Erythroblast (primary cell): Measurements from ENCODE around the gene ERICH3.

ENCODE experiments used
- DNase-seq, 2 experiments: peaks; one replicate each; lab custom pipeline; 2025; lab: John Stamatoyannopoulos, UW
- GATA1 ChIP-seq: IDR thresholded peaks from 2 replicates; pipeline ENCODE4 v1.6.1; 2011; ENCODE audit warnings: low read depth, mild to moderate bottlenecking, control low read depth, low read length, moderate library complexity
- POLR2A ChIP-seq: IDR thresholded peaks from 2 replicates; pipeline ENCODE4 v1.6.1; 2011; ENCODE audit warnings: mild to moderate bottlenecking, low read length

ERICH3 gene

DNA sequence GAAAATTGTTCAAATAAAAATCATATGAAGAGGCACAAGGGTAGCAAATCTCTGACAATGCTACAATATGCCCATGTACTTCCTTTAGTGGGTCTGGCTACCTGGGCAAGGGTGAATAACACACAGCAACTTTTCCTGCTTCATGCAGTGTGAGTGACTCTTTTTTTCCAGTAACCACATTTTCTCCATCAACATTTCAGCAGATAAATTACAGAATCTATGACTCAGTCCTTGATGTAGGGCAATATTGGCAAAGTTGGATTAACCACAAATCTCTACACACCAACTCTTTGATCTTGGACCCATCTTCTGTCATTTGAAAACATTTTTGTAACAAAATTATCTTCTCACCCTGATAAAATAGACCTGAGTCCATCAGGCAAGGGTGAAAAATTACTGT is 31.7 kb downstream of the ERICH3 start:
- DNase-seq, result no peak
- no peak for TF ChIP-seq POLR2A
- TF ChIP-seq GATA1, result no peak

GRCh38 chr1:74641161-74641560 is 32.4 kb downstream of the ERICH3 start:
- no peak for DNase-seq
- TF ChIP-seq GATA1, result no peak
- no peak for TF ChIP-seq POLR2A

DNA sequence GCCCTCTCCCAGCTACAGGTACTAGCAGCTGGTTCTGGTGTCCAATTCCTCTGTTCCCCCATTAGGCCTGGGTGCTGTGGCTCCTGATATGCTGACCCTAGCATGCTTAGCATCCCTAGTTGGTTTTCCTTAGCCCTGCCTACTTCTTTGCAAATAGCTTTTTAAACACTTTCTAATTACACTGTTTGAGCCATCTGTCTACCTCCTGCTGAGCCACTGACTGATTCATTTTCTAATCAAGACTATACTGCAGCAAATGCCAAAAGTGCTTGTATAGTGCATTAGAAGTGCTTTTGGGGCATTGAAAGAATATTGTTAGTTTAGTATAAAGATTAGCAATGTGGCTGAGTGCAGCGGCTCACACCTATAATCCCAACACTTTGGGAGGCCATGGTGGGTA is 36.3 kb downstream of the ERICH3 start:
- TF ChIP-seq POLR2A, result no peak
- DNase-seq, result no peak

GRCh38 chr1:74629283-74629682 is 44.3 kb downstream of the ERICH3 start:
- TF ChIP-seq POLR2A (no peak), GATA1 (no peak)
- no peak for DNase-seq

GRCh38 chr1:74623716-74624115 is 49.9 kb downstream of the ERICH3 start:
- DNase-seq, result no peak
- TF ChIP-seq POLR2A (no peak), GATA1 (no peak)

GRCh38 chr1:74620242-74620641 is 53.4 kb downstream of the ERICH3 start:
- TF ChIP-seq POLR2A (no peak), GATA1 (no peak)
- DNase-seq, result no peak

DNA sequence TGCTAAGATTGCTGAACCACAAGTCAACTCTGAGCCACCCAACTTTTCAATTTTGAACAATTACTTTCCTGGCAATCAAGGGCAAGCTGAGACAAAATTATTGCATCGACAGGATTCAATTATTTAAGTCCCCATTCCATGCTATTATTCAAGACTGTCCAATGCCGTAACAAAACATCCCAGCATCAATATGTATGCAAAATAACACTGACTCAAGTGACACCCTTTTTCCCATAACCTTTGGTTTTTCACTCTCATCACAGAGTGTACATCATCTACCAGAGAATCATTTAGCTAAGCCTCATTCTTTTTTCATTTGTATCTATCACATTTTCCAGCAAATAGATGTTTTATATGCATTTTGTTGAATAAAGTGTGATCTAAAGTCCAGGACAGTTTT is 54.6 kb downstream of the ERICH3 start:
- TF ChIP-seq GATA1, result no peak
- TF ChIP-seq POLR2A, result no peak
- no peak for DNase-seq

DNA sequence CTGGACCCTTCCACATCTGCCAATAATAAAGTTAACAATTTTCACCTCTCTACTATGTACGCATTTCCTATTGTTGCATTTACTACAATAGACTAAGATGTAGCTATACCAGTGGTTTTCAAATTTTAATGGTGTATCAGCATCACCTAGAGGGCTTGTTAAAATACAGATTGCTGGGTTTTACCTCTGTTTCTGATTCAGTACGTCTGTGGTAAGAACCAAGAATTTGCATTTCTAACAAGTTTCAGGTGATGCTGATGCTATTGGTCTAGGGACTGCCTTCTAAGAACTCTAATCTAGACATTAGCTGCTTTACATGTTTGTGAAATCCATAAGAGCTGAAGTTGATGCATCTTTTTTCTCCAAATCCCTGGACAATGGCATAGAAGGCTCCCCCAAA is 59.7 kb downstream of the ERICH3 start:
- TF ChIP-seq POLR2A (no peak), GATA1 (no peak)

DNA sequence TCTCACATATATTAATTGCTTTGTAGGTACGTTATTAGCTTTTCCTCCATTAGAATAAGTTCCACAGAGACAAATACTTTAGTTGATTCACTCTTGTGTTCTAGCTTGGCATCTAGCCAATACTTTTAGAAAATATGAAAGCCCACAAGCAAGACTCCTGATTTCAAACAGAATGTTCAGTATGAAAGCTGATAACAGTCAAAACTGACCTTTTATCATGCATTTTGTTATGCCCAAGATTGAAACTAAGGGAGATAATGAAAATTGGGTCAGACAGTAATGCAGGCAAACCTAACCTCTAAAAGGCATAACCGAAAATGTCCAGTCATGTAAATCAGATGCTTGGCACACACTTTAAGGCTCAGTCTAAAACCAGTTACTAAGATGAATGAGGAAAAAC is 61.7 kb downstream of the ERICH3 start:
- TF ChIP-seq POLR2A (no peak), GATA1 (no peak)
- no peak for DNase-seq

More for the DNA sequence above, 59.7 kb downstream of the ERICH3 start:
- DNase-seq, result no peak

DNA sequence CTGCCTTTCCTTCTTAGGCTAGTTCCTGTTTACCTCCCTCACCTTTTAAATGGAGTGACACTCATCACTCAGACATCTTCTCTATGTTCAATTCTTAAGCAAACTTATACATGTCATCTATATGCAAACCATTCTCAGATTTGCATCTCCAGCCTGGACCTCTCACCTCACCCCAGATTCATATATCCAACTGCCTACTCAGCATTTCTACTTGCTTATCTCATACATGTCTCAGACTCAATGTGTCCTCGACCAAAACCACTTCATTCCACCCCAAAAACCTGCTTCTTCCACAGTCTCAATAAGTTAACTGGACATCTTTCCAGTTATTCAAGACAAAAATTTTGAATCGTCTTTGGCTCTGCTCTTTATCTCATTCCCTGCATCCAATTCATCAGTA is 62.6 kb downstream of the ERICH3 start:
- no peak for TF ChIP-seq GATA1
- TF ChIP-seq POLR2A, result no peak
- no peak for DNase-seq

DNA sequence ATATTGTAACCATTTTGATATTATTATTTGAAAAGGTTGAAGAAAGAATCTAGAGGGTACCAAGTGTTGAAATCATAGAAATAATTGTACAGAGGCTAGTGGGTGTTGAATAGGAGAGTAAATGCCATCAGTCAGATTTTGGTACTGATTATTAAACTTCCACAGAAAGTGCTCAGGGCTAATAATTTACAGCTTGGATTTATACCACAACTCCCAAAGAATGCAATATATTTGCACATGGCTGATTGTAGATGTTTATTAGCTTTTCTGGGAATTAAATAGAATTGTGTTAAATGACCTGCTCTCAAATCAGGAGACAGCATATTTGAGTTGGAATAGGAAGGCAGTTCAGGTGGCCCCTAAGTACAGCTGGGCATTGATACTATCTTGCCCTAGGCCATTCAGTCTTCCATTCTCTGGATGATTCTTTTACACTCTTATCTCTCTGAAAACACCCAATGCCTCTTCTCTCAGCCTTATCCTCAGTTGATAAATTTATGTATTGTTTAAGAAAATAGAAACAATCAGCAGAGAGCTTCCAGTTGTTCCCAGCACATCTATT is 63.7 kb downstream of the ERICH3 start:
- TF ChIP-seq POLR2A (no peak), GATA1 (no peak)
- no peak for DNase-seq

DNA sequence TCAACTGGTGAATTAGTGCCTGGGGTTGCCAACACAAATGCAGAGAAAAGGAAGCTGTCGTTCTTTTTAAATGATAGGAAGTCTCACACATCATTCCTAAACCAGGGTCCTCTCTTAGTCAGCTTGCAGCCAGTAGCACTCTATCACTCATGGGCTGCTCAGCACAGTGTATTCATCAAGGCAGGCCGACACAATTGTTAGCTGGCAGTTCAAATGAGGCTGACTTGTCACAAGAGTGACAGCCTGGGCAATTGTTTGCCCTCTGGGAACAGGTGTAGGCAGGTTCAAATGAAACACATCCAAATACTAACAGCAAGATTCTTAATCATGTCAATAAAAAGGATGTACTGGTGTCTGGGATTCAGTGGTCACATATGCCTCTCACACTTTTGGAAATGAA is 76.9 kb downstream of the ERICH3 start:
- TF ChIP-seq POLR2A, result no peak
- no peak for TF ChIP-seq GATA1
- DNase-seq, result no peak

DNA sequence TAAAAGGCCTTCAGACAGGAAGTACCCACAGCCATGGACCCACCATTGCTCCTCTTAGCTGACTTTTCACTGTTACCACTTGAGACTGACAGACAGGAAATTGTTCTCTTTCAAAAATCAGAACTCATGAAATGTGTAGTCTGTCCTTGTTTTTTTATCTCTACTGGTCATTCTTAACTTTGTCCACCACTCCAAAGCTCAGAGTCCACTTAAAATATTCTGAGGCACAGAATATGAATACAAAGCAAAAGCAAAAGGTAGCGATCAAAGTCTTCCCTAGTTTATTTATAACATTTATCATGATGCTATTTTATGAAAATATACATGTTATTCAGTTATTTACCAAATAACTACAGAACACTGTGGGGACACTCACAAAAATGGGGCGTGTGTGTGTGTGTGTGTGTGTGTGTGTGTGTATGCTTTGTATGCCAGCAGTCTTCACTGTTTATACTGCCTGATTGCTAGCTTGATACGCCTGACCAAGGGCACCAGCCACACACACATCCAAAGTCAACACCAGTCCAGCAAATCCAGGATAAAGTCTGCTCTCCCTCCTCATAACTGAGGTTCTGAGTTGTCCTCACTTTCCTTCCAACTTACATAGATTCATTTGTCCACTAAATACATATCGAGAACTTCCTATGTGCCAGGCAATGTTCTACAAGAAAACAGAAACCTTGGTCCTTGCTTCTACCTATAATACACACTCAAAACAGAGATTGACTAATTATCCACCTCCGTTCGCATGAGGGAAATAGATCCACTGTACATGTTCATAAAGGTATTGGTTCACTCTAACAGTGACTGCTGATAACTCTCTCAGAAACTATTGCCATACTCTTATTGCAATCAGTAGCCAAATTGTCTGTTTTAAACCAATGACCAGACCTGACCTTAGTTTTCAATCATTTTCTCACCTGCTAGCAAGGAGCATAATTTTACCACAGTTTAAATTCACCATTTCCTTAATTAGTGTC is 79.4 kb downstream of the ERICH3 start:
- no peak for DNase-seq
- no peak for TF ChIP-seq POLR2A
- no peak for TF ChIP-seq GATA1

DNA sequence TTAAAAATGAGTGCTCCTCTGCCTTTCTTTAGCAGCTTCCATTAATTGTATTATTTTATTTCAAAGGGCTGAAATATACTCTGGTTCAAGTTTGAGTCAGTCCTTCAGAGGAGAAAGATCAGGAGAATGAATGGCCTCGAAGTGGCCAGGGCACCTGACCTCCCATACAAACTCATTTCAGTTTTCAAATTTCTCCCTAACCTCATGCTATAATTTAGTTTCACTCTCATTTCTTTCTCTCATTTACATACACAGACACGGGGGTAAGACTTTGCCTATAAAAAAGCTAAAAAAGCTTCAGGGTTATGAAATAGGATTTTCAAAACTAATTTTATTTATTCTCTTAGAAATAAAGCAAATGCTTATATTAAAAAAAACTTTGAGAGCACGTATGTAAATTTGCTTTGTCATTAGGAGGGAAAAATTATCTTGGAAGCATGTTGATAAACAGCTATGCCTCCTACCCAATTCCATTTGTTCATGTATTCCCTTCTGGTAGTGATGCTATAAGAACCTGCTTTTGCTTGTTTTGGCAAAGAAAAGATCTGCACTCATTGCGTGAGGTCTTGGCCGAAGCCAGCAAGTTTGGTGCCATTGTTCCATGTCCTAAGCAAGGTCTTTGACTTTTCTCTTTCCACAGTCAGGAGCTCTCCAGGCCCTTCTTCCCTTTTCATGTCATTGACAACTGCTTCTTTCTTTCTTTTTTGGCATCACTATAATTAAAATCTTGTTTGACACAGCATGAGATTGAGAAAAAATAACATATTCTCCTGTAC is 80.8 kb downstream of the ERICH3 start:
- TF ChIP-seq GATA1 (no peak), POLR2A (no peak)
- no peak for DNase-seq

DNA sequence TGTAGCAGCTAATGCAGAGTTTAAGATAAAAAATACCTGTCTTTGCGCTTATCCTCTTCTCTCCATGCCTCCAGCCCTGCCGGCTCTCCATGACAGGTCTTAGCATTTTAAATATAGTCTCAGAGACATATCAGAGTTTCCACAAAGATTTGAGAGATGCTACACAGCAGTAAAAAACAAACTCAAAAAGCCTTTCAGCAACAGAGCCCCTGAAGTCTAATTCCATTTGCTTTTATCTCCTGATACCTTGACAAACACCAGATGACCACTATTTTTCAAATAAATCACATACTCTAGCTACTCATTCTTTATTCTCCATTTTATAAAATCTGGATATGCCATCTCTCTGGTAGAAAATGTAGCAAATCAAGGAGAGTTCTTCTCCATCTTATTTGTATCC is 81.6 kb downstream of the ERICH3 start:
- TF ChIP-seq GATA1, result no peak
- no peak for TF ChIP-seq POLR2A
- no peak for DNase-seq

- TF ChIP-seq POLR2A (no peak), GATA1 (no peak)
- DNase-seq, result no peak
Measured at GRCh38 chr1:74590288-74590687, 83.3 kb downstream of the ERICH3 start.
